GM21381 (cell line): ENCODE data around the gene GPC3.
"Not testable (repeated sequence)": the region's sequence is repeated elsewhere in the genome, so short reads cannot be mapped to it uniquely, and the experiment has no call there.

ENCODE experiments used
- ATAC-seq: cut with Tn5 transposase; IDR thresholded peaks from one replicate; pipeline ENCODE4 v1.9.1; 2021; ENCODE audit warnings: mild to moderate bottlenecking, moderate library complexity; ENCODE audit not compliant: unreplicated experiment

GPC3 gene

GRCh38 chrX:133897593-133898163 lies 87.7 kb downstream of the GPC3 start:
- ATAC-seq: no peak

- ATAC-seq: no peak
Measured at GRCh38 chrX:133892337-133892736, 93.1 kb downstream of the GPC3 start.

GRCh38 chrX:133888984-133889383 lies 96.4 kb downstream of the GPC3 start:
- ATAC-seq: no peak

GRCh38 chrX:133888084-133888483 lies 97.3 kb downstream of the GPC3 start:
- not testable (repeated sequence) for ATAC-seq

GRCh38 chrX:133884430-133885394 lies 100.7 kb downstream of the GPC3 start:
- no peak for ATAC-seq

DNA sequence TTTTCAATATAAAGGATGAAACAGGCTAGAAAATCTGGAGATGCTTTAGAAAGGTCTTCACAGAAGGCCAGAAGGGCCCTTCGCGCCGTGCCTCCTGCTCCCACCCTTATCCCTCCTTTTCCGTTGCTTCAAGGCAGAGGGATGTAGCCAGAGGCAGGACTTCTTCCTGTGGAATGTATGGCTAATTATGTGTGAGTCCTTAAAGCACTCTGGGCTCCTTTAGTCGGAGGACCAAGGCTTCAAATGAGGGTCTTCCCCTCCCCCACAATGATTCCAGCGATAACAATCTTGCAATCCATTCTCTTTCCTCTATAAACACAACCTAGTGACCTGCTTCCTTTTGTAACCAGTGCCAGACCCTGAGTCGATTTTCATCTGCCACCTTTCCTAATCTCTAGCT lies 103.5 kb downstream of the GPC3 start:
- ATAC-seq: no peak

GRCh38 chrX:133881007-133881406 lies 104.4 kb downstream of the GPC3 start:
- no peak for ATAC-seq

GRCh38 chrX:133880032-133880443 lies 105.4 kb downstream of the GPC3 start:
- no peak for ATAC-seq

DNA sequence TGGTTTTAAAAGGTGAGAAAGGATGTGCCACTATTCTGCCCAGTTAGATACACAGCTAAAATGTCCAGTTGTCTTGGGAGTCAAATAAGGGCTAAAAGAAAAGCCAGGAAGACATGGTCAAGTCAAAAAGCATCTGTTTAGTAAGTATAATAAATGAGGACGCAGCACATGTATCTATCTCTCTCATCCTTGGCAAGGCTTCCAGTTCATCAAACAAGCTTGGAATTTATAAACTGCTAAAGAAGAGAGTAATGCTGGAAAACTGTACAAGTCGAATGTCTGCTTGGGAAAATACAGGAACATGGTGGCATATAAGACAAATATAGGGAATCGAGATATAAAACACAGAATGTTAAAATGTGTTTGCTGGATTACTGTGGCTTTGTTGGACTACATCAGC lies 106.7 kb downstream of the GPC3 start:
- no peak for ATAC-seq

DNA sequence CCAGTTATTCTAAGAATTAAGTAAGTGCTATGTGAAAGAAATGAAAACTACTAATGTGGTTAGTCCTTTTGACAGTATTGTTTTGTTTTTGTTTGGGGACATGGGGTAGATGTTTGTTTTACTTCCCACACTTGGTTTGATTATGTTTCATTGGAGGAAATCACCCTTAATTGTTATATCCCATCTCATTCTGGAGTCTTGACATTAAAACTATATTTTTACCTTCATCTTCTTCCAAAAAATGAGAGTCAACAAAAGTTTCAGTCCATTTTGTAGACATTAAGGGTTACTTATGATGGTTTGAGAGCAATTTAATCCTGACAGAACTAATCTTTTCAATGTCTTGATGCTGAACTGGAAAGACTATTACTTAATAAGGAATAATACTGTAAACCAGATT lies 108.7 kb downstream of the GPC3 start:
- ATAC-seq: no peak

GRCh38 chrX:133869270-133869669 lies 116.1 kb downstream of the GPC3 start:
- no peak for ATAC-seq

DNA sequence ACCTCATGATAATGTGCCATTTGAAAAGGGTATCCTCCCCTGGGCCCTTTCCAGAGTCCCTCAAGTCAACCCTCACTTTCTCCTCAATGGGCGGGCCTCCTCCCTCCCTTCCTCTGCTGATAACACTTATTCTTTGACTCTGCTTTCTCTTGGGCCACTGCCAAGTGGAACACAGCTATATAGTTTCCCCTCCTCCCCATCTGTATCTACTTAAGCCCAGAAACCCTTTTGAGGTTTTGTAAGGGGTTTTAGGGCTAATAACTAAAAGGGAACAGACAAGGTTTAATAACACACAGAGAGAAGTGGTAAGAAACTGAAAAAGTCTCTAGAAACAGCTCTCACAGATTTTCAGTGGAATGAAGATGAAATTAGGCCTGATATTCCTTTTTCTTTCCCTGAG lies 116.7 kb downstream of the GPC3 start:
- ATAC-seq: no peak

DNA sequence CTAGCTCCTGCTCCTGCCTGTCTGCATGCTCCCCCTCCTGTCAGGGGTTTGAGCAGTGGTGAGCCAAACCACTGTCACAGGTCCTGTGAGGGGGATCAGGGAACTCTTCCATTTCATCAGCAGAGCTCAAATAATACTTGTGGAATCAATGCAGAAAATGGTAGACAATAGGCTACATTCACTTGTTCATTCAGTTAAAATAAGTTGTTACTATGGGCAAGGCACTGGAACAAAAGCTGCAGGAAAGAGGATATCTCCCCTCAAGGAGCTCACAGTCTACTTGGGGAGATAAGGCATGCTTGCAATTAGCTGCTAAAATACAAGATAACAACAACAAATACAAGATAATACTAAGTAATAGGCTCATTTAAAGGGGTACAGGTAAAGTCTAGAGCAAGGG lies 117.1 kb downstream of the GPC3 start:
- ATAC-seq: no peak

- no peak for ATAC-seq
Measured at GRCh38 chrX:133865761-133866471, 119.5 kb downstream of the GPC3 start.

GRCh38 chrX:133864236-133864635 lies 121.2 kb downstream of the GPC3 start:
- ATAC-seq: no peak

- no peak for ATAC-seq
Measured at GRCh38 chrX:133859860-133860259, 125.5 kb downstream of the GPC3 start.

DNA sequence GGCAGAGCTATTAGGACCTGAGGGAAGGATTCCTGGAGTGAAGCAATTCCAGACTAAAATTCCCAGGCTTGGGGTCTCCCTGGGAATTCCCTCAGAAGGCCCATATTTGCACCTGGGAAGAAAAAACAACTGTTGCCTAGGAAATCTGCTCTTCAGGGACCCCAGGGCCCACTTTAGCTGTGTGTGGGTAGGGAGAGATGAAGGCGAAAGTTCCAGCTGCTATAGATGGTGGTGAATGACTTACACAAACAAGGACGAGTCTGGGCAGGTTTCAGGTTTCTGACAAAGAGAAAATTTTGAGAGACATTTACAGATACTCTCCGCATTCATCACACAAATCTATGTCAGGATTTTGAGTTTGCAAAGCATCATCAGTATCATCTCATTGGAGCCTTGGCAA lies 126.1 kb downstream of the GPC3 start:
- no peak for ATAC-seq

DNA sequence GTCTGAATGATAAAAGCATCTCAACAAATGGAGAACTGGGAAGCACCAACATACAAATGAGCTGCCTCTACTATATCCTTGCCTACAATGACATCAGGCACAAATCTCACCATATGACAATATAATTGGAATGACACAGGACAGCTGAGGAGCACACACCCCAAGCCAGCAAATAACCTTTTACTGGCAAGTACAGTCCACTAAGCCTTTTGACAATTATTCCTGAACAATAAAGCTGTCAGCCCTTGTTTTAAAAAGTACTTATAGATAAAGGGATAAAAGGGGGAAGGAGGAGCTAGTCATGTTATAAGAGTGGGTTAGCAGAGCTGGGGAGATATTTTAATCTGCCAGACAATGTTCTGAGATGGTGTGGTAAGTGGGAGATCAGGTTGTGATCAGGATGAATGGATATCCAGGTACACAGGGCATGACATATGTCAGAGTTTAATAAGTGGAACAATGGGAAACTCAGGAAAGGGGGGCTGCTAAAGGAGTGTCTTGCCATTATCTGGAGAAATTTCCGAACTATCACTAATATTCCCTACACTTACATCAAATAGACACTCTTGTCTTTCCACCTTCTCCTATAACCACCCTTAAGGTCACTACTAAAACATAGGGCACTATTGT lies 127.6 kb downstream of the GPC3 start:
- ATAC-seq: no peak

- no peak for ATAC-seq
Measured at GRCh38 chrX:133856819-133857218, 128.6 kb downstream of the GPC3 start.

DNA sequence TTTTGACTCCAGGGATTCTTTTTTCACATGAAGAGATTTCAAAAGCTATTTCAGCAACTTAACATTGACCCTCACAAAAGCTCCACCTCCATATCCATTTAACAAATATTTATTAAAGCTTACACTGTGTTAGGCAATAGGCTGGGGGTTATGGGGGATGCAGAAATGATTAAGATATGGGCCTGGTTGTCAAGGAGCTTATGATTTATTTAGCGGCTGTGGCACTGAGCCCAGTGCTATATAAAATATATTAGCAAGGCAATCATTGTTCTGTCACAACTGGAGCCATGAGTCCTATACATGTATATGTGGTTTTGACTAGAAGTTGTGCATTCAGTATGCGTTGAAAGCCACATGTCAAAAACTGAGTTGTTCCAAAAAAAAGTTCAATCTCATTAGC lies 131.1 kb downstream of the GPC3 start:
- no peak for ATAC-seq

DNA sequence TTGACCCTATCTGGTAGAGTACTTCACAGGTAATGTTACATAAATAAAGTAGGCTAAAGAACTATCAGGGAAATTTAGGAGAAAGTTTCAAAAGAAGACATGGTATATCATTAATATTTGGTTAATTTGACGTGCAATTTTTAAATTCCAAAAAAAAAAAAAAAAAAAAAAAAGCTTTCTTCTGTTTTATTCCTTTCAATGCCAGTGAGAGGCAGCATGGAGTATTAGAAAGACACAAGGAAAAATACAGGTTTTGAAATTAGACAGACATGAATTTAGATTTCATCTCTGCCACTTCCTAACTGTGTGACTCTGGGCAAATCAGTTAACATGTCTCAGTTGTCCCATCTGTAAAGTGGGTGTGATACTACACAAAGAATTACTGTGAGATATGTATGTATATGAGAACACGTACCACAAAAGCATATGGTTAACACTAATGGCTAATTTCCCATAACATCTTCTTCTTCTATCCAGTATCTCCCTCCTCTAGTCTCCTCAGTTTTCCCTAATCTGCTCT lies 132.5 kb downstream of the GPC3 start:
- ATAC-seq: no peak
